ENCODE measurements around the gene FGD5.

The FGD5 gene

GRCh38 chr3:14843321-14843720, 24.6 kb downstream of the FGD5 start:
- in situ Hi-C loops (cut with MboI; ENCODE audit: low pct_unique_long_range_greater_than_20kb, low sequenced_read_pairs, unreplicated experiment), result no loop called here
- TF ChIP-seq CTCF (IDR thresholded peaks at IDR 0.05; ENCODE audit: extremely low read depth, insufficient read depth, missing control alignments), result no peak
- DNase-seq (ENCODE audit: low spot score), result no peak

- in situ Hi-C loops (cut with MboI; ENCODE audit: low pct_unique_long_range_greater_than_20kb, low sequenced_read_pairs, unreplicated experiment), result no loop called here
- TF ChIP-seq CTCF (IDR thresholded peaks at IDR 0.05; ENCODE audit: extremely low read depth, insufficient read depth, missing control alignments), result no peak
- no peak for DNase-seq (ENCODE audit: low spot score)
Measured at GRCh38 chr3:14844386-14845170, 25.8 kb downstream of the FGD5 start.

- peak; percentile 44 for DNase-seq (ENCODE audit: low spot score)
- no peak for TF ChIP-seq CTCF (IDR thresholded peaks at IDR 0.05; ENCODE audit: extremely low read depth, insufficient read depth, missing control alignments)
- in situ Hi-C loops (cut with MboI; ENCODE audit: low pct_unique_long_range_greater_than_20kb, low sequenced_read_pairs, unreplicated experiment), result no loop called here
Measured at GRCh38 chr3:14845180-14845579, 26.4 kb downstream of the FGD5 start.

- DNase-seq (ENCODE audit: low spot score), result no peak
- in situ Hi-C loops (cut with MboI; ENCODE audit: low pct_unique_long_range_greater_than_20kb, low sequenced_read_pairs, unreplicated experiment), result no loop called here
- no peak for TF ChIP-seq CTCF (IDR thresholded peaks at IDR 0.05; ENCODE audit: extremely low read depth, insufficient read depth, missing control alignments)
Measured at GRCh38 chr3:14845826-14846225, 27.1 kb downstream of the FGD5 start.

- no peak for TF ChIP-seq CTCF (IDR thresholded peaks at IDR 0.05; ENCODE audit: extremely low read depth, insufficient read depth, missing control alignments)
- in situ Hi-C loops (cut with MboI; ENCODE audit: low pct_unique_long_range_greater_than_20kb, low sequenced_read_pairs, unreplicated experiment), result no loop called here
- no peak for DNase-seq (ENCODE audit: low spot score)
Measured at GRCh38 chr3:14846226-14846880, 27.6 kb downstream of the FGD5 start.

GRCh38 chr3:14847613-14848541, 29.1 kb downstream of the FGD5 start:
- TF ChIP-seq CTCF (IDR thresholded peaks at IDR 0.05; ENCODE audit: extremely low read depth, insufficient read depth, missing control alignments), result no peak
- DNase-seq (ENCODE audit: low spot score), result no peak
- in situ Hi-C loops (cut with MboI; ENCODE audit: low pct_unique_long_range_greater_than_20kb, low sequenced_read_pairs, unreplicated experiment), result no loop called here

All from GM13977 (cell line).